Measurements from ENCODE around the gene L3MBTL4.
A peak's percentile ranks its signal among the peaks of the same experiment; 100 is the strongest.

L3MBTL4 gene

DNA sequence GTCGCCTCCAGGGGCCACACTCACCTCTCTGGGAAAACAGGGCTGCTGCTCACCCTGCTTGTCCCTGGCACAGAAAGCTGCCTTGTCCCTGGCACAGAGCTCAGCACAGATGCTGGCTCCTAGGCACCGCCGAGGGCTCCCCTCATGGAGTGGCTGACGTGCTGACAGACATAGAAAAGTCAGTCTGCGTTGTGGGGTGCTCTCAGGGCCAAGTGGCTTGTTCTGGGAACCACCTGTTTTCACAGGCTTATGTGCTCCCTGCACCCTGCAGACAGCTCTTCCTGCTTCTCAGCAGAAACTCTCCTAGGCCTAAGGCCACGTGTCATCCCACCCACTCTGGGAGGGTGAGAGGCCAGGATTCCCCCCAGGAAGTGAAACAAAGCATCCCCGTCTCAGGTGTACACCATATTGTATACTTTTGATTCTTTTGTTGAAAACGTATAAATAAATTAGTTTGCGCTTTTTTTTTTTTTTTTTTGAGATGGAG lies 434.7 kb downstream of the L3MBTL4 start:
- DNase-seq: no peak

DNA sequence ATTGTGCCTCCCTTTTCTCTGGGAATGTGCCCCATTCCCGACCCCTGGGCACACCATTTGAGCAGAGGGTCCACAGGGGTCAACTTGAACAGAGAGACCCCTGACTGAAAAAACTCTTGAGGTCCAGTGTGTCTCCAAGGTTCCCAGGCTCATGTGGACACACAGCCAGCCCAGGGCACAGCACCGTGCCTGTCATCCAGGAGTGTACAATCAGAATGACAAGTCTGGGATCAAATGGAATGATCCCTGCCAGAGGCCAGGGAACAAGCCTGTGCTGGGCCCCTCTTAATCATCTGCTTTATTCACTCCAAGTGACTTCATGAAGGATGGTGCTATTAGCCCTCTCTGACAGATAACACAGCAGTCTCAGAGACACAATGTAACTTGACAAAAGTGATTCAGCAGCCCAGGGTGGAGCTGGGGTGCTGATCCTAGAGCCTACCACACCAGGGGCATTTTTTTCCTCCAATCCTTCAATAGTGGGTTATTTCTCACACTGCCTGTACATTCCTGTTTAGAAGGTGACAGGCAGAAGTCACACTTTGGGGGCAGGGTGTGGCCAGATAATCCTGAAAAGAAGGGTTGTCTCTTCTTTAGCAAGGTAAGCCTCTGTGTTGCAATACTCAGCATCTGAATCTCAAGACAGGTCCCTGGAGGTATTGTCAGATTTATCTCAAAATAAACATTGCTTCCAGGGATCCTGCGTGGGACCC lies 435.4 kb downstream of the L3MBTL4 start:
- no peak for DNase-seq

DNA sequence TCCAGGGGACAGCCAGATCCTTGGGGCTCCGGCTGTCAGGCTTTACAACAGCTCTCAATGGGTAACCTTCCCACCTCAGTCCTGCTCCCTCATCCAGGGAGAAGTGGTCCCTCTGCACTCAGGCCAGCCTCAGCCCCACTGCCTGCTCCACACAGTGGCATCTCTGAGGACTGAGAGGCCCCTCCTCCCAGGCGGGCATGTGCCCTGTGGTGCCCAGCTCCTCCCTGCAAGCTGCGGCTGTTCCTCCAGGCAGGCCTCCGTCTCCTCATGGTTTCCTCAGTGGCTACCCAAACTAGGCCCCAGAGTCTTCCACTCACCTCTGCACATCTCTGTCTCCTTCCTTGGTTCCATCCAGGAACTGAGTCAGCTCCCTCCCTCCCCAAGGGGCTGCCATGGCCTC lies 437.7 kb downstream of the L3MBTL4 start:
- no peak for DNase-seq

DNA sequence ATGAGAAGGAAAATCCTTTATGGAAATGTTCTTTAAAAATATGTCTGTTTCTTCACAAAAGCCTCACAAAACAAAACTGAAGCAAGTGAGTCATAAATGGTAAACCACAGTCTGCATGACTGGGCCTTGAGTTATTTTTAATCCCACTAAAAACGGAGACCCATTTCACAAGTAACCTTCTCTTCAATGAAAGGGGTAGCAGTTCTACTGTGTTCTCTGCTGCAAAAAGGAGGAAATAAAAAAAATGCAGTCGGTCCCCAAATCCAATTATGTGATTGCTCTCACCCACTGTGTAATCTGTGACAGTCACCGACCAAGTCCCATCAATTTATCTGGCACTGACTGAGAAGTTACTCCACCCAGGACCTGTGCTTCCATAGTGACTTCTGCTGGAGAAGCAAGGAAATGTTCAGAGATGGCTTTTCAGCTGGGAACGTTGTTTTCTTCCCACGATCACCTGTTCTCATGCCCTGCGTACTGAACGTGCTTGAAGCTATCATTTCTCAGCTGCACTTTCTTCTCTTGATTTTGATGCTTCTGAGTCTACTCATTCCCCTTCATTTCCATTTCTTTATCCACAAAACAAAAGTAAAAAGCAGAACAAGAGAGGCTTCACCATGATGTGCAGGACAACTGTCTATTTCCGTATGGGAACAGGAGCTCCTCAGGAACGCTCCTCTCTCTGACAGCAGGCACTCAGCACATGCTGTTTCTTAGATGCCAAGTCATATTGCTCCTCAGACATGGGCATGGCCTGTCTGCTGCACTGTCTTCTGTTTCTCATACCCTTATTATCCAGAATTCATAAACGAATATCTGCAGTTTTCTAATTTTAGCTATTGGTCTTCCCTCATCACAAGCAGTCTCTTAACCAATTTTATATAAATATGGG lies 439.4 kb downstream of the L3MBTL4 start:
- peak; percentile 5 for DNase-seq

DNA sequence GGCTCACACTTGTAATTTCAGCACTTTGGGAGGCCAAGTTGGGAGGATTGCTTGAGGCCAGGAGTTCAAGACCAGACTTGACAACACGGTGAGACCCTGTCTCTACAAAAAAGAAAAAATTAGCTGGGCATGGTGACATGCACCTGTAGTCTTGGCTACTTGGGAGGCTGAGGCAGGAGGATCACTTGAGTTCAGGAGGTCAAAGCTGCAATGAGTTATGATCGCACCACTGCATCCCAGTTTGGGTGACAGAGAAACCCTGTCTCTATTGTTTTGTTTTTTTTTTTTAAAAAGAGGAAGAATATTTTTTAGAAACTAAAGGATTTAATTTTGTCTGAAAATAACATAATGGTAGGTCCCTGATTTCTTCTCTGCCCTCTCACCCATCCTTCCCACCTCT lies 440.0 kb downstream of the L3MBTL4 start:
- no peak for DNase-seq

DNA sequence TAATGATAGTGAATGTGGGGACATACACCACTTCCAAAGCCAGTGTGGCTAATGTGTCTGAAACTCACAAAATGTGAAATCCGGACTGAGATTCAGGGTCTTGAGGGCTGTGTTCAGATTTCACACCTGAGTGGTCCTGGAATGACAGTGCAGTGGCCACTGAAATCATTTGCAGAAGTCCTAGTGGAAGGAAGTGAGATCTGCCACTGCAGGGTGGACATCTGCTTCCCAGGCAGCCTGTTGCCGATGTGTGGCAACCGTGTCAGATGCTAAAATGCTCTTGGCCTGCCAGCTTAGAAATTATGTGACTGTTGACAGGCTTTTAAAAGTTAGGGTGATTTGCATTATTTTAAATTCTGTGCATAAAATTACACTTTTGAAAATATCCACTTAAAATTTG lies 441.6 kb downstream of the L3MBTL4 start:
- no peak for DNase-seq

DNA sequence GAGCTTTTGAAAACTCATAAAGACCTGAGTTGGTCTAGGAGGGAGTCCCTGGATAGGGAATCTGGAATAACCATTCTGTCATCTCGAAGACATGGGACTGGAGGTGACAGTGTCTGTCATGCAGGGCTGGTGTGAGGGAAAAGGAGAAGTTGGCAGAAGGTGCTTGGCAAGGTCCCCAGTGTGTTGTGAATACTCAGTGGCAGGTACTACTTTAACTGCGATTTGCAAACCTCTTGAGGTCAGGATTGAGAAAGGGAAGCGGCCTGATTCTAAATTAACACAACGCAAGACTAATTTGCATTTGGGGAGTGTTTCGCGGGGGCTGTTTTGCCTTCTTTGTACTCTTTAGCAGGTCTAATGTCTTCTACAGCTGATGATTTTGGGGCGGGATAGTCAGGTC lies 442.4 kb downstream of the L3MBTL4 start:
- DNase-seq: no peak

DNA sequence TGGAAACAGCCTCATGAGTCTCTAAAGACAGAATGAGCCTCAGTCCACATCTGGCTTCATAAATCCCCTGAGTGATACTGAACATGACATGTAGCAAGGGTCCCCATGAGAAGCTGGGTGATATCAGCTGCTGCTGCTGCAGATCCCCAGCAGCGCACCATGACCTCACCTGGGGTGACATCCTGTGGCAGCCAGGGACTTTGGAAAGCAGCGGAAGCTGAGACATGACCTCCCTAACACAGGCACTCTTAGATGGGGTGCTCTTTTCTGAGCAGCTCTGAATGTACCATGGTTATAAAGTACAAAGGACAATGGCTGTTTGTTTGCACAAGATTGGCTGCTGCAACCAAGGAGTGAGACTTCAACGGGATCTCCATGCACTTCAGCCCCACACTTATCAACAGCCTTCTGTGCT lies 444.7 kb downstream of the L3MBTL4 start:
- DNase-seq: no peak

DNA sequence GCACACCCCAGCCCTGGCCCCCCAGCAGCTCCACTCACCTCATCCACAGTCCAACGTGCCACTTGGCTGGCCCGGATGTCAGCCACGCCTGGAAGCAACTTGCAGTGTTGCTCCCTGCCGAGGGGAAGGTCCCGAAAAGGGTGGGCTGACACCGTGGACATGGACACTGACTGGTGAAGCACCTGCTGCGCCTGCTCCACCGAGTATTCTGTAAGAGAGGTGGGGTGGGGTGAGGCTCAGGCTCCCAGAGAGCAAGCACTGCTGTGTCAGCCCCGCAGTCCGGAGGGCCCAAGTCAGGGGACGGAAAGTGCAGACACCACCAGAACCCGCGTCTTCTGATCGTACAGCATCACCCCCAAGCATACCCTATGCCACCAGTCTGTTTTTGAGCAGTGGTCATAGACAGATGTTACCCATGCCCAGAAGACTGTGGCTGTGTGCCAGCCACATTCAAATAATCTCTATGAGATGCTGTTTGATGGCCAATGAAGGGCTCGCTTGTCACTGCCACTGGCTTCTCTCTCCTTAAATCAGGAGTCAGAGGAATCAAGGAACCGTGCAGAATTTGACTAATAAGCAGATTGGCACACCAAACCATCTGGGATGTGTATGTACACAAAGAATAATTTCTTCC lies 445.2 kb downstream of the L3MBTL4 start:
- no peak for DNase-seq

DNA sequence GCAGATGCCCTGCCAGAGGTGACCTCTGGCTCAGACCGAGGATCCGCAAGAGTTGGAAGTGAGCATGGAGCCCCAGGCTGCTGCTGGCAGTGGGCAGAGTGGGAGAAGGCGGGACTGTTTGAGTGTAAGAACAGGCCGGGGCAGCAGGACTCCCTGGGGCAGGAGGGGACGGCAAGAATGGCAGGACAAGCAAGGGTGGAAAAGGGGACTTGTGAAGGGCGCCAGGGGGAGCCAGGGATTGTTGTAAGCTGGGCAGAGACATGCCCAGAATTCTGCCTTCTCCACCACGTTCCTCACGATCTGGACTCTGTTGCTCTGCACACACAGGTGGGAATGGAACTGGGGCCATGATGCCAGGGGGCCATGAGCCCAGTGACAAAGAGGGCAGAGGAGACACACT lies 447.0 kb downstream of the L3MBTL4 start:
- DNase-seq: no peak

DNA sequence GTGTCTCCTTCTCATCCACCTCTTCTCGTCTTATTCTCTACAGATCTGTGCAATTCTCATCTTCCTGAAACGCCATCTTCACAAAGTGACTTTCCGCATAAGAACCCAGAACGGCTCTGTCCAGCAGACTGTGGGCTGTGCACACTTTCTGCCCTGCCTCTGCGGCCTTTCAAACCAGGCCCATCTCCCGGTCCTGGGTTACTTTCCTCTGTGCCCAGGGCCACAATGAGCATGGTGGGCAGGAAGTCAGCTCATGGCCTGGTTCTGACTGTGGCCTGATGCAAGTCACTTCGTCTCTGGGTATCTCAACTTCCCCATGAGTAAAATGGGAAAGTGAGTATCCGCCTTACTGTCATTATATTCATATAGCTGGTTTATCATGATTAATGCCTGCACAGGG lies 447.7 kb downstream of the L3MBTL4 start:
- no peak for DNase-seq

DNA sequence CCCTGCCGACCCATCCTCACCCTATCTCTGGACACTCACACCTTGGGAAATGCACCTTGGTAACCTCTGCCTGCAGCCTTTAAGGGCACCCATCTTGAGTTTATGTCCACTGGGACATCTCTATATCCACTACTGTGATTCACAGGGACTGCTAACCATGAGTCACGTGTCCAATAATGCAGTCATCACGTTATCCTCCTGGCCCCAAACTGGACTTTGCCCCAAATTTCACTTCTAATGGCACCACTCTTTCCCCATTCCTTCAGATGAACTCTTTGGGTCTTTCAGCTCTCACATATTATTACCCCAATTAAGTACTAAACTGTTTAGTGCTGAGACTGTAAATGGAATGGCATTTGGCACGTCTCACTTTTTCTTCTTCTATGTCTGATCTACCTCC lies 448.2 kb downstream of the L3MBTL4 start:
- DNase-seq: no peak

DNA sequence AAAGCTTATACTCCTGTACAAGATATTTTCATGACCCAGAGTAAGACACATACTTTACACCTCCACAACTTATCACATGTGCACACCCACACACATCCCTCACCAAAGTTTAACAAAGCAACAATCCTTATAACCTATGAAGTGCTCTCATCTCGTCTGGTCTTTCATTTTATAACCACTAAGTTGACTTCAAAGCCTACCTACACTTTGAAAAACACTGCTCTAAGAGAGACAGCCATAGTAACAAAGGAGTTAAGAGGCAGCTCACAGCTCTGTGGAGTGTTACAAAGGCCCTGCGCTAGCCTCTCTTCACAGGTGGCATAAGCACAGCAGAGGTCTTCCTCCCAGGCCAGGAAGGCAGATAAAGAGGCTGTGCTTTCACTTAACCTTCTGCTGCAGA lies 449.7 kb downstream of the L3MBTL4 start:
- no peak for DNase-seq

DNA sequence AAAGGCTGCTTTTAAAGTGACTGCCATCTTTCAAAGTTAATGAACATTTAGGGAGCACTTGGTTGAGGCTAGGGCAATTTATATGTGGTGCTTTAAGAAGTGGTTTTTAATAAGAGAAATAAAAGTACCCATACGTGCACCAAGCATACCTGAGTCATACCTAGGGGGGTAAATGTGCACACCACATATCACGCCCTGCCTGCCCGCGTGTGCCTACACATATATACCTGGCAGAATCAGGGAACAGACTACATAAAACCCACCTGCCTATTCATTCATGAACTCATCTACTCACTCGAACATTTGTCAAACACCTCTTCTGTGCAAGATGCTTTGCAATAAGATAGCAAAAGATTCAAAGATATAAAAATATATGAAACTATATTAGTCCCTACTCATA lies 450.1 kb downstream of the L3MBTL4 start:
- DNase-seq: no peak

DNA sequence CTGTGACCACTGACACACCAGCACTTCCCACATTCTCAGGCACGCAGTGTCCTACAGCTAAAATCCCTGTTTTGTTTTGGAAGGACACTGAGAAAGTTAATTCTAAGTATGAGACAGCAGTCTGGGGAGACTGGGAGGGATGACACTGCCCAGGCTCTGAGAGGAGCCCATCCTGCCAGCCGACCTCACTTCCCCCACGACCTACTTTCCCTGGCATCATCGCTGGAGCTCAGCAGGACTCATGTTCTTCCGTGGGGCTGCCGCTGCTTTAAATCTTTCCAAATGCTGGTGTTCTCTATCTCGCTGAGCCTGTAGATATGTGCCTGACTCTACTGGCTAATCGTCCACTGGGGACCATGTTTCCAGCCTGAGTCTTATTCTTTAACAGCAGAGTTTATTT lies 450.6 kb downstream of the L3MBTL4 start:
- DNase-seq: no peak

DNA sequence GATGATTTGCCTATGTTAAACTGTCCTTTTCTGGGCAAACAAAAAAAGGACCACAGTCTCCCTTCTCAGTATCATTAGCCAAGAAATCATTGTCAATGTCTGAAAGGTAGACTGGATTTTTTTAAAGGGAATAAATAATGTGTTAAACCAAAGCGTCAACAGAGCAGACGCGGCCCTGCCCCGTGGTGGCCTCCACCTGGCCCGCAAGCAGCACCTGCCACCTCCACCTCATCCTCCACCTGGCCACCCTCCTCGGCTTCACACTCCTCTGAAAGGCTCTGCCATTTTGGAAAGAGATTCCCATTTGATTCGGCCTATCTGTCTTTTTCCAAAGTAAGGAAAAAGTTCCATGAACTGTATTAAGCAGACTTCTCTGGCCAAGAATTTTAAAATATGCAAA lies 451.4 kb downstream of the L3MBTL4 start:
- no peak for DNase-seq

DNA sequence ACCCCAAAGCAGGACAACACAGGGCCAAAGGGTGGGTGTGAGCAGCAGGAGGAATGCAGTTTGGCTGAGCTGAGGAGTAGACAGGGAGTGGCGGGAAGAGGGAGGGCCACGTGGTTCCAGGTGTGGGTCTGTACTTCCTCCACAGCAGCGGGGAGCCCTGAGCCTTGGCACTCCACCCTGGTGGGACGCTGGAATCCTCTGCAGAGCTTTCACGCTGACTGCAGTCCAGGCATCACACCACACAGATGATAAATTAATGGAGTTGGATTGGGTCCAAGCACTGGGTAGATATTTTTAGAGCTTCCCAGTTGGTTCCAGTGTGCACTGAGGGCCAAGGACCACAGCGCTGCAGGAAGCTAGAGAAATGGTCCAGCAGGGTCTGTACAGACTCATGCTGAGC lies 452.3 kb downstream of the L3MBTL4 start:
- no peak for DNase-seq

DNA sequence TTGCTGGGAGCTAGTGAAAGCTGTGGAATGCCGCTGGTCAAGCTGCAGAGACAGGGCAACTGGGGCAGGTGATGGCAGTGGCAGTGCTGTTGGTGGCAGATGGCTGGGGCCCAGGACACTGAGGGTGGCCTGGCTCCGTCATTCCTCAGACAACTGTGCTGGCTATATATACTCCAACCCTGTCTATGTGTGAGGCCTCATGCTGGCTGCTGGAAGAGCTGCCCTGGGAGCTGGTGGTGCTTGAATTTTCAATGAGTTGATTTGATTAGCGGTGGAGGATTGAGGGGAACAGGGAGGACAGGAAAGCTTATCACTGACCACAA lies 452.9 kb downstream of the L3MBTL4 start:
- no peak for DNase-seq

DNA sequence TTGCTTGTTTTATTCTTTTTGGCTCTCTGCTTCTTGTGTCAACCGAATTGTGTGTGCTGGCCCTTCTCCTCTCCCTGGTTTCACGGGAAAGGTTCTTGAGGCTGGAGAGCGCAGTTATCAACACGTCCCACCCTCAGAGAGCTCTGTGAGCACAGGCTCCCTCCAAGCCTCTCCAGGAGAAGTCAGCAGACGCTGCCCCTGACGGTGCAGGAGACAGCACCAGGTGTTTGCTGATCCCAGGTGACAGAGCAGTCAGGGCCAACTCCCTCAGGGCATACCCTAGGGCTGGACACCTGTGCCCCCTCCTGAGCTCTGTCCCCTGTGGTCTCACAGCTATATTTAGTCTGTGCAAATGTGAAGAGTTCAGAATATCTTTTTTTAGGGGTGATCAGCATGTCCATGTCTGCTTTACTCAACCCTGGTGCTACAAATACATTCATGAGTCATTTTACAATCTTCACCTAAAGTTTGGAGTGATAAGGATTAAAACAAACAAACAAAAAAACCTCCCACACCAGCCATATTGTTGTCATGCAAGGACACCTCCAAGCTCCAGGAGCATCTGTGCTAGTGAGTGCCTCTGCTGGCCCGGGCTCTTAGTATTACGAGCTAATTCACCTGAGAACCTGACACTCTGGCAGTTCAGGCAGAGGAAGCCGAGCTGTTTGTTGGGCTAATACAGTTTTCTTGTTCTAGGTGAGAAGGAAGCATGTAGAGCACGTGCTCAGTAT lies 453.4 kb downstream of the L3MBTL4 start:
- no peak for DNase-seq

DNA sequence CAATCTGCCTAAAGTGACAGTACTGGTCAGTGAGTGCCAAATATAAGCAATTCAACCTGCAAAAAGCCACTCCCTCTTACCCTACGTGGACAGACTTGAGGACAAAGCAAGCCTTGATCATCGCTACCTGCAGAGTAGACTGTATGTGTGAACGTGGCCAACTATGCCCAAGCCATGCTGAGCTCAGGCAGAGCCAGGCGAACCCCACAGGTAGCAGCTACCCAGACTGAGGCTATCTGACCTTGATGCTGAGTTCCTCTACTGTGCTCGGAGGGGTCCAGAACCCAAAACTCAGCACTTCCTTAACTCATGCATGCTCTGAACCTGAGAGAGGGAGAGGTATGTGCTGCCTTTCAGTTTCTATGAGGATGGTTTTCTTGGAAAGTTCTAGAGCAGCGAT lies 455.9 kb downstream of the L3MBTL4 start:
- no peak for DNase-seq

DNA sequence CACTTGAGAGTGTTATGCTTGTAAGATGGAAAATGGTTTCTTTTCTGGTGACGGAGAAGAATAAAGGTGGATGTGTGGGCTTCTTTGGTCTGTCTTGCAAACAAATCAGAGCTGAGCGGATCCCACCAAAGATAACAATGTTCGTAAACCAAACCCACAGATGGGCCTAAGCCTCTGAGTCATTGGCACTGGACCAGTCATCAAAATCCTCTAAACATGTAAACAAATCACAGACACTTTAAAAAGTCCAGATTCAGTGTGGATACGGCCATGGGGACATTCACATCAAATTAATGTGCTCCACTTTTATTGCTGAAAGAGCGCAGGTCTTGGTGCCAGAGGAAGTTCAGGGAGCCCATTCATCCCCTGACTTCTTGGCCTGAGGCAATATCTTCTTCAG lies 458.9 kb downstream of the L3MBTL4 start:
- no peak for DNase-seq

DNA sequence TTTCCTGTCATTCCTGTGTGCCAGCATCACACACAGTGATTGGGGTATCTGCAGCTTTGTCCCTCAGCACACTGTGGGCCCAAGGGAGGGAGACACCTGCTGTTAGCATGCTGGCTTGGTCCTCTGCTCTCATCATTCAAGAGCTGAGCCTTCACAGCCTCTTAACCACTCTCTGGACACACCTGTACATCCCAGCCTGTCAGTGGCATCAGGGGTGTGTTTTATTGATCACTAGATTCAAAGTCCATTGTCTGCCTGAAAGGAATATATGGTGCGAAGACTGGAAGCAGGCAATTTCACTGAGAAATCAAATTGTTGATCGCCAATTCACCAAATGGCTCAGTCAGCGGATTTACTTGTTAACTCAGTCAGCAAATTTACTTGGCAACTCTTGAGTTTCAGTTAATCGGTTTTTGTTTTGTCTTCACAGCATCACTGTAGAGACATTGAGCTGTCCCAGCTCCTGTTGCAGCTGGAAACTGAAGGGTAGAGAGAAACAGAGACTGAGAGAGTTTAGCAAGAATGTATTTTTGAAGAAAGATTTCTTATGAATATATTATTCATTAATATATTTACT lies 463.1 kb downstream of the L3MBTL4 start:
- DNase-seq: no peak

DNA sequence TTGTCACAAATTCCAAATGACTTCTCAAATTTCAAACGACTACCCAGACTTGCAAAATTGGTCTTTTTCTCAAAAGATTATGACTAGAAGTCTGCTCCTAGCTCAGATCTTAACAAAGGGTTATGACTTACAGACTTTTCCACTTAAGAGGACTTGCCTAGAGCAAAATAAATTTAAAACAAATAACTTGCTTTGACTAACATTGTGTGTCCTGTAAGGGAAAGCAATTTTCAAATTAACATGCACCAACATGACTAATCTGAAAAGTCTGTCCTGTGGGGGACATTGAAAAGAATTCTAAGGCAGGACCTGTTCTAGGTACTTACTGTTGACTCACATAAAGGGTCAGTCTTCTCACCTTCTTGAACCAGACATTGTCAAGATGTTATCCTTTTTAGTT lies 465.9 kb downstream of the L3MBTL4 start:
- DNase-seq: no peak

Data from hematopoietic multipotent progenitor cell treated with erythropoietin and hydrocortisone succinate and interleukin-3 and kit ligand, for 4 days (in vitro differentiated cells).